Adipocyte (in vitro differentiated cells): ENCODE results near the gene DNAAF5.
A peak's percentile ranks its signal among the peaks of the same experiment; 100 is the strongest.

Source experiments
- DNase-seq: peaks from one replicate; pipeline ENCODE4 v3.0.0-alpha.2; 2015; ENCODE audit warnings: low read depth
- H3K27me3 ChIP-seq: replicated peaks from 2 replicates; pipeline ENCODE4 v1.7.0; 2013; ENCODE audit warnings: mild to moderate bottlenecking, low read length, moderate library complexity; ENCODE audit not compliant: control insufficient read depth, insufficient read depth
- H3K36me3 ChIP-seq: 2 replicates; pipeline ENCODE4 v1.7.0; 2013; ENCODE audit warnings: low read length, mild to moderate bottlenecking, moderate library complexity; ENCODE audit not compliant: control insufficient read depth, insufficient read depth, severe bottlenecking
- H3K4me1 ChIP-seq: 2 replicates; pipeline ENCODE4 v1.7.0; 2013; ENCODE audit warnings: mild to moderate bottlenecking, low read length, moderate library complexity; ENCODE audit not compliant: control insufficient read depth, insufficient read depth
- H3K4me3 ChIP-seq: 2 replicates; pipeline ENCODE4 v1.7.0; 2013; ENCODE audit warnings: mild to moderate bottlenecking, low read length, moderate library complexity
- H3K9ac ChIP-seq: 2 replicates; pipeline ENCODE4 v1.7.0; 2013; ENCODE audit warnings: mild to moderate bottlenecking, low read length, moderate library complexity
- H3K9me3 ChIP-seq: 2 replicates; pipeline ENCODE4 v1.7.0; 2013; ENCODE audit warnings: mild to moderate bottlenecking, low read length, moderate library complexity; ENCODE audit not compliant: control insufficient read depth

The DNAAF5 gene

GRCh38 chr7:816751-817671 lies 90.5 kb downstream of the DNAAF5 start:
- Histone ChIP-seq H3K36me3 (no peaks in the 10 kb centered on the region), H3K9ac (peak overlapping the region; percentile 85), H3K4me1 (peaks cover 42% of the 10 kb centered on the region), H3K9me3 (no peaks in the 10 kb centered on the region), H3K4me3 (peak overlapping the region; percentile 86), H3K27me3 (no peaks in the 10 kb centered on the region)
- DNase-seq, result peak; percentile 58

- H3K9ac ChIP-seq, result no peak overlapping the region
- H3K4me1 ChIP-seq, result peaks cover 36% of the 10 kb centered on the region
- no peaks in the 10 kb centered on the region for H3K36me3 ChIP-seq
- H3K4me3 ChIP-seq, result peak overlapping the region; percentile 86
- H3K9me3 ChIP-seq, result no peaks in the 10 kb centered on the region
- H3K27me3 ChIP-seq, result no peaks in the 10 kb centered on the region
- peak; percentile 74 for DNase-seq
Measured at GRCh38 chr7:818031-818699, 91.7 kb downstream of the DNAAF5 start.

GRCh38 chr7:820341-820740 lies 93.8 kb downstream of the DNAAF5 start:
- no peak overlapping the region for H3K4me3 ChIP-seq
- H3K9ac ChIP-seq, result no peak overlapping the region
- no peaks in the 10 kb centered on the region for H3K36me3 ChIP-seq
- H3K9me3 ChIP-seq, result no peaks in the 10 kb centered on the region
- H3K4me1 ChIP-seq, result peaks cover 40% of the 10 kb centered on the region
- no peaks in the 10 kb centered on the region for H3K27me3 ChIP-seq
- no peak for DNase-seq

GRCh38 chr7:821688-822087 lies 95.2 kb downstream of the DNAAF5 start:
- peaks cover 51% of the 10 kb centered on the region for H3K4me1 ChIP-seq
- no peaks in the 10 kb centered on the region for H3K36me3 ChIP-seq
- H3K9ac ChIP-seq, result peak overlapping the region; percentile 8
- no peak overlapping the region for H3K4me3 ChIP-seq
- DNase-seq, result no peak
- H3K9me3 ChIP-seq, result no peaks in the 10 kb centered on the region
- H3K27me3 ChIP-seq, result no peaks in the 10 kb centered on the region

- Histone ChIP-seq H3K27me3 (no peaks in the 10 kb centered on the region), H3K4me1 (peaks cover 51% of the 10 kb centered on the region), H3K9ac (no peak overlapping the region), H3K36me3 (no peaks in the 10 kb centered on the region), H3K4me3 (no peak overlapping the region), H3K9me3 (no peaks in the 10 kb centered on the region)
- DNase-seq, result no peak
Measured at GRCh38 chr7:822692-823276, 96.3 kb downstream of the DNAAF5 start.

GRCh38 chr7:823649-824048 lies 97.2 kb downstream of the DNAAF5 start:
- Histone ChIP-seq H3K9me3 (no peaks in the 10 kb centered on the region), H3K9ac (peak overlapping the region; percentile 79), H3K27me3 (no peaks in the 10 kb centered on the region), H3K4me1 (peaks cover 44% of the 10 kb centered on the region), H3K4me3 (no peak overlapping the region), H3K36me3 (no peaks in the 10 kb centered on the region)
- no peak for DNase-seq

- Histone ChIP-seq H3K9me3 (no peaks in the 10 kb centered on the region), H3K4me1 (peaks cover 44% of the 10 kb centered on the region), H3K9ac (peak overlapping the region; percentile 79), H3K27me3 (no peaks in the 10 kb centered on the region), H3K36me3 (no peaks in the 10 kb centered on the region), H3K4me3 (peak overlapping the region; percentile 46)
- DNase-seq, result no peak
Measured at GRCh38 chr7:824081-824480, 97.6 kb downstream of the DNAAF5 start.

- Histone ChIP-seq H3K4me3 (peak overlapping the region; percentile 46), H3K36me3 (no peaks in the 10 kb centered on the region), H3K27me3 (no peaks in the 10 kb centered on the region), H3K9ac (peak overlapping the region; percentile 79), H3K9me3 (no peaks in the 10 kb centered on the region), H3K4me1 (peaks cover 44% of the 10 kb centered on the region)
- no peak for DNase-seq
Measured at GRCh38 chr7:824664-825063, 98.2 kb downstream of the DNAAF5 start.

- Histone ChIP-seq H3K36me3 (no peaks in the 10 kb centered on the region), H3K9ac (peak overlapping the region; percentile 79), H3K27me3 (no peaks in the 10 kb centered on the region), H3K4me1 (peaks cover 45% of the 10 kb centered on the region), H3K9me3 (no peaks in the 10 kb centered on the region), H3K4me3 (peak overlapping the region; percentile 46)
- peak; percentile 75 for DNase-seq
Measured at GRCh38 chr7:825386-825785, 98.9 kb downstream of the DNAAF5 start.

- peak overlapping the region; percentile 79 for H3K9ac ChIP-seq
Measured at GRCh38 chr7:826230-826917, 99.9 kb downstream of the DNAAF5 start.

More at GRCh38 chr7:826230-826917, 99.9 kb downstream of the DNAAF5 start:
- no peaks in the 10 kb centered on the region for H3K27me3 ChIP-seq
- DNase-seq, result no peak
- peaks cover 48% of the 10 kb centered on the region for H3K4me1 ChIP-seq
- no peaks in the 10 kb centered on the region for H3K9me3 ChIP-seq
- peak overlapping the region; percentile 46 for H3K4me3 ChIP-seq
- H3K36me3 ChIP-seq, result no peaks in the 10 kb centered on the region
